Activated naive CD4-positive, alpha-beta T cell treated with Interleukin-2 at 50 U/mL for 16 hours (primary cell): ENCODE data around the gene BTBD17.

Experiments used
- DNase-seq: peaks from one replicate; pipeline ENCODE4 v3.0.0-alpha.2; 2020

BTBD17 gene

DNA sequence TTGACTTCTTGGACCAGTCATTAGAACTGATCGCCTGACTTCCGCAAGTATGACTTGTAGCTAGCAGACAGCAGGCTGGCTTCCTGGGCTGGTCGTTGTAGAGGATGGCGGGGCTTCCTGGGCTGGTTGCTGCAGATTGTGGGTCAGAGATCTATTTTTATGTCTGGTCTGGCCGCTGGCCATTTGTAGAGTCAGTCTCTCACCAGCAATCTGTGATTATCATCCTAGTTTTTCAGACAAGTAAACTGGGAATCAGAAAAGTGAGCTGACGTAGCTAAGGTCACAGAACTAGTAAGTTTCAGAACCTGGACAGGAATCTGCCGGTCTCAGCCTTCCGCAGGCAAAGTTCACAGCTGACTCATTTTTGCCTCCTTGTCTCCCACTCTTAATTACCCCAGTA lies 24.7 kb upstream of the BTBD17 start:
- DNase-seq, result no peak

GRCh38 chr17:74385201-74385600 lies 23.5 kb upstream of the BTBD17 start:
- no peak for DNase-seq

DNA sequence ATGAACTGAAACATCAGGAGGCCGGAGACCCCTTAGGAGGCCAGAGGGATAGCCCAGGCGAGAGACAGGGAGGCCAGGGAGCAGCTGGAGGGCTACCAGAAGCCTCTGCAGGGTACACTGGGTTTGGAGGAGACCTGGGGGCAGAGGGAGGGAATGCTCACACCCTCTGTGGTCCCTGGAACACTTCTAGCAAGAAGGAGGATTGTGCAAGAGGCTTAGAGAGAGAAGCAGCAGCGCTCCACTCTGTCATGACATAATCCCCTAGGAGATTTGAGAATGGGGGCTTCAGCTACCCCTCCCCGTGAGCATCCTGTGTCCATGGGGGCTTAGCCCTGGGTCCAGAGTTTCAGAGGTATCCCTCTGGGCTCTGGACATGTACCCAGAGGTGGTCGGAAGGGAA lies 21.5 kb upstream of the BTBD17 start:
- DNase-seq, result no peak

DNA sequence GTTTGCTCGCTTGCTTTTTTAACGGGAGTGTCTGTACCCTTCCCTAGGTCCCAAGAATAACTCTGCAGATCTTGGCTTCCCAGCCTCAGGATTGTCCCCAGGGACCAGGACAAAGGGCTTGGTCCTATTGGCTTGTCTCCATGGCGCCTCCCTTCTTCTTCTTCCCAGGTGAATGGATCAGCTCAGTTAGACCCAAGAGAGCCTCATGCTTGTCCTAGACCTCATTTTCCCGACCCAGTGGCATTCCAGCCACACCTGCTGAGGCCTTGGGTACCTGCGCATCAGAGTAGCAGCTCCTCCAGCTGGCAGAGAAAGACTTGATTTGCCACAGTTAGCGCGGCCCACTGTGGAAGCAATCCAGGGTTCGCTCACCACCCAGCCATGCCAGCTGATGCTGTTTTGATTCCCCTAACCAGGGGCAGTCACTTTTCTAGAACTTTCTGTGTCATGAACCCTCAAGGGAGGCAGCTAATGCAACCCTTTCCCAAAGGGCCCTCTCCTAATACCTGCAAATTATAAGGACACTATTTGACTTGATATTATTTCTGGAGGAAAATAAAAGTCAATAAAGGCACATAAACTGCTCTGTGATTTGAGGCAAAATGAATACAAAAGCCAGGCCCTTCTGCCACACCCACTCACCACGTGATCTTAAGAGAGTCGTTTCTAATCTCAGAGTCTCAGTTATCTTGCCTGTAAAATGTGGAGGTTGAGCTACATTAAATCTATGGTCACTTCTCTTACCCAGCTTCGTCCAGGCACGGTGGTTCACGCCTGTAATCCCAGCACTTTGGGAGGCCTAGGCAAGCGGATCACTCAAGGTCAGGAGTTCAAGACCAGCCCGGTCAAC lies 19.5 kb upstream of the BTBD17 start:
- no peak for DNase-seq

GRCh38 chr17:74380086-74380958 lies 18.7 kb upstream of the BTBD17 start:
- DNase-seq, result no peak

DNA sequence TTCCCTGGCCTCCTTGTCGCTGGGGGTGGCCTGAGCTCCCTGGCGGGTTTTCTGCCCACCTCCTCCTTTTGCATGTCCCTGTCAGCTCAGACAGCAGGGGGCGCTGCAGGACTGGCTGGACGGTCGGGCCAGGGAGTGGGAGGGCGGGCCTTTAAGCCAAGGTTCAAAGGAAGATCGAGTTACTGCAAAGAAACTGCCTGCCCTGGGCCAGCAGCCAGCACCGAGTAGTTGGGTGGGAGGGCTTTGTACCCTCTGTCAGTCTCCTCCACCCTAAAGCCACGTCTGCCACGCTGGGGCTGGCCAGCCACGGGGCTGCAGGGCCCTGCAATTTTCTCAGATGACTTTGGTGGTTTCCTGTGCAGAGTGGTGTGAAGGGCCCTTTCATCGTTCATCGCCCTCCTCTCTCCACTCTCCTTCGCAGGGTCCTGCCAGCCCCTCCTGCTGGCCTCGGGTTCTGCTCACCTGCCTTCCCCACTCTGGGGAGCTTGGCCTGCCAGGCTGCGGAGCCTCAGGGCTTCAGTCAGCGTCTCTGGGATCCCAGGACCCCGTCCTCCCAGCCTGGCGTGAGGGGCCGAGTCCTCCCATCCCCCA lies 17.9 kb upstream of the BTBD17 start:
- DNase-seq, result peak; percentile 92

GRCh38 chr17:74374858-74375257 lies 13.2 kb upstream of the BTBD17 start:
- no peak for DNase-seq

- DNase-seq, result no peak
Measured at GRCh38 chr17:74373838-74374606, 12.4 kb upstream of the BTBD17 start.

GRCh38 chr17:74372426-74372825 lies 10.8 kb upstream of the BTBD17 start:
- no peak for DNase-seq

GRCh38 chr17:74371653-74372147 lies 10.0 kb upstream of the BTBD17 start:
- no peak for DNase-seq

DNA sequence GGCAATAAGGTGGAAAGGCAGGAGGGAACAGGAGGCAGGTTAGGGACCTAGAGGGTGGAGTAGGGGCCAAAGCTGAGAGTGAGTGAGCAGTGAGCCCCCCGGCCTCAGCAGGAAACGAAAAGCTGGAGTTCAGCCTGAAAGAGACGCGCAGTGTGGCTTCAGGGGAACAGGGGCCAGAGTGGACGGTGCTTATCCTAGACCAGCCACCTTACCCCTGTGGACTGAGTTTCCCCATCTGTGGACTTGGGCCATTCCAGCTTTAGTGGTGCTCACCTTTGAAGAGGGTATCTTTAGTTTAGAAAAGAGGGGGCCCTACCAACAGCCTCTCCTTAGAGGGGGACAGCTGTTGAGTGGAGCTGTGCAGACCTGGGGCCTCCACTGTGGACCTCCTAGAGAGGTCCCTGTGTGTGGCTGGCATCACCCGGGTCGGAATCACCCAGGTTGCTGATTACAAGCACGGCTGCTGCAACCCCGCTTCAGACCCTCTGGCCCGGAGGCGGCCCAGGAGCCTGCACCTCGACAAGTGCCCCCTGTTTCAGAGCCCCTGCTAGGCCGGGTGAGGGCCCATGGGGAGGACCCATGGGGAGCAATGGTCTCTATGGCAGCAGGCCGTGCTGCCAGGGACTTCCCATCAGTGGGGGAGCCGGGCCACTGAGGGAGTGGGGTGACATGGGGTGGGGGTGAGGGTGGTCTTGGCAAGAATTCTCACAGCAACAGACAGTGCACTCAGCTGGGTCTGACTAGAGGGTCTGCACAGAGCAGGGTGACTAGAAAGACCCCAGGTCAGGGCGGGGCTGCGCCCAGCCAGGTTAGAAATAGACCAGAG lies 8.2 kb upstream of the BTBD17 start:
- DNase-seq, result no peak

- DNase-seq, result peak; percentile 65
Measured at GRCh38 chr17:74369221-74369620, 7.6 kb upstream of the BTBD17 start.

DNA sequence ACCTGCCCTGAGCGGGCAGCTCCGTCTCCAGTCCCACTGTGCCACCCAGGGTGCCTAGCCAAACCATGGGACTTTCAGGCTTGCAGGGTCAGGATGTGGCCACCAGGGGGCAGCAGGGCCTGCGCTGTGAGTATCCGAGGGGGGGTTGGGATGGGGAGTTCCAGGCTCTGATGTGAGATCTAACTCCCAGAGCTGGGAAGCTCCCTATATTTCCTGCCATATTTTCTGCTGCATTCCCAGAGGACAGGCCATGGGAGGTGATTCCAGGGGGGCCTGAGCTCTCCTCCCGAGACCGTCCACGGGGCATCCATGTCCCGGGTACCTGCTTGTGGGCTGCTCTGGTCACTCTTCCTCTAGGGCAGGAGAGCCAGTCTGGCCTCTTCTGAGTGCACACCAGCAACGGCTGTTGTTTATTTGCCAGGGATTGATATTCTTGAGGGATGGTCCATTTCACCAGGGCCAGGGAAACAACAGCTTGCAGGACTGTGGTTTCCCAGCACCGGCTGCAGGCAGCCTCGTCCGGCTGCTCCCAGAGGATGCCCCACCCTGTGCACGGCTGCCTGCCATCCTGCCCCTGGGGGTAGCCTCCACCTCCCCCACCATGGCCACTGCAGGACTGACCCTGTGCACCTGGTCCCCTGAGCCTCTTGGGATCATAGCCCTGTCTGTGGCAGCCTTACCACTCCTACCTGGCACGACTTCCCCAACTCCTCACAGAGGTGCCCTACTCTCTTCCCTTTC lies 6.8 kb upstream of the BTBD17 start:
- DNase-seq, result peak; percentile 76

GRCh38 chr17:74367206-74367605 lies 5.5 kb upstream of the BTBD17 start, which contains the start of gene GPR142:
GPR142 (plus strand) TSS chr17:74367506; CDS start chr17:74369541, 2,035 bp downstream.
- no peak for DNase-seq

- no peak for DNase-seq
Measured at GRCh38 chr17:74362810-74363498, 1.3 kb upstream of the BTBD17 start.

- DNase-seq, result no peak
Measured at GRCh38 chr17:74362069-74362405, 369 bp upstream of the BTBD17 start.

DNA sequence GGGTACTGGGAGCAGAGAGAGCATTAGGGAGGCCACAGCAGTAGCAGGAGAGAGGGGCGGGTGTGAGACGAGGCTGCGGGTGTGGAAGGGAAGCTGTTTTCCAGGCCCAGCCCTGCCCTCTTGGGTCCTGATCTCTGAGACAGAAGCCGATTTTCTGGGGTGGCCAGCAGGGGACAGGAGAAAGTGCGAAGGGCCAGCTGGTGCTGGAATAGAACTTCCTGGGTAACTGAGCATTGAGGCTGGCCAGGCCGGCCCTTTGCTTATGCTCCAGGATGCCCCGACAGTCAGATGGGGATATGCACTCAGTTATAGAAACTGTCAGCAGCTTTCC lies 804 bp downstream of the BTBD17 start:
- DNase-seq, result no peak

GRCh38 chr17:74359916-74360315 lies 1.8 kb downstream of the BTBD17 start:
- no peak for DNase-seq

DNA sequence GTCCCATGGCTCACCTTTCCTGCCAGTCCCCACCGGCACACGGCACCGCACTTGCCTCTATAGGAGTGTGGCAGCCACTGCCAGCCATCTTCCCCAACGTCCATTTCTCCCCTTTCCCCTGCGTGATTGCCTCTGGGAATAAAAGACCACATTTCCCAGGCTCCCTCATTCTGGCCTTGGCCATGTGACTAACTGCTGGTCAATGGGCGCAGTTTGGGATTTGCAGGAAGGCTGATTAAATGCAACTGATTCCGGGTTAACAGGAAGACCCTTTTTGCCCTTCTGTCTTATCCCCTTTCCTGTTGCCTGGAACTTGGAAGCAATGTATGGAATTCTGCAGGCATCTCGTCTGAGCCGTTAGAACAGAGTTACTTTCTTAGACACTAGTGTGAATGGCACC lies 3.0 kb downstream of the BTBD17 start:
- no peak for DNase-seq

- no peak for DNase-seq
Measured at GRCh38 chr17:74357466-74357809, 4.2 kb downstream of the BTBD17 start.
